OCI-LY3 (cell line): ENCODE measurements around the gene TRH.

Experiments used
- EZH2phosphoT487 ChIP-seq: fragments of 200-600 bp; shearing (Covaris generic); IDR thresholded peaks from 2 replicates; pipeline ENCODE4 v1.6.1; 2018; ENCODE audit warnings: antibody characterized with exemption, mixed run types, low read depth
- TF ChIP-seq, protein P1 (sequence below): fragments of 200-600, 300-600 bp; sonication (generic); IDR thresholded peaks from 2 replicates; pipeline ENCODE4 v1.5.1; 2014; ENCODE audit warnings: antibody characterized with exemption, low read length, low read depth

DNA sequence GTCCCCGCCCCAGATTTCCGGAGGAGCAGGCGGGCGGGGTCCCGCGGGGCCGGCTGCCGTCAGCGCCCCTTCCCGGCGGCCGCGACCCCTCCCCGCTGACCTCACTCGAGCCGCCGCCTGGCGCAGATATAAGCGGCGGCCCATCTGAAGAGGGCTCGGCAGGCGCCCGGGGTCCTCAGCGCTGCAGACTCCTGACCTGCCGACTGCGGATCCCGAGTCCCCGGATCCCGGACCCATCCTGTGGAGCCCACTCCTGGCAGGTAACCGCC, at the start of gene TRH:
- TF ChIP-seq, protein P1, sequence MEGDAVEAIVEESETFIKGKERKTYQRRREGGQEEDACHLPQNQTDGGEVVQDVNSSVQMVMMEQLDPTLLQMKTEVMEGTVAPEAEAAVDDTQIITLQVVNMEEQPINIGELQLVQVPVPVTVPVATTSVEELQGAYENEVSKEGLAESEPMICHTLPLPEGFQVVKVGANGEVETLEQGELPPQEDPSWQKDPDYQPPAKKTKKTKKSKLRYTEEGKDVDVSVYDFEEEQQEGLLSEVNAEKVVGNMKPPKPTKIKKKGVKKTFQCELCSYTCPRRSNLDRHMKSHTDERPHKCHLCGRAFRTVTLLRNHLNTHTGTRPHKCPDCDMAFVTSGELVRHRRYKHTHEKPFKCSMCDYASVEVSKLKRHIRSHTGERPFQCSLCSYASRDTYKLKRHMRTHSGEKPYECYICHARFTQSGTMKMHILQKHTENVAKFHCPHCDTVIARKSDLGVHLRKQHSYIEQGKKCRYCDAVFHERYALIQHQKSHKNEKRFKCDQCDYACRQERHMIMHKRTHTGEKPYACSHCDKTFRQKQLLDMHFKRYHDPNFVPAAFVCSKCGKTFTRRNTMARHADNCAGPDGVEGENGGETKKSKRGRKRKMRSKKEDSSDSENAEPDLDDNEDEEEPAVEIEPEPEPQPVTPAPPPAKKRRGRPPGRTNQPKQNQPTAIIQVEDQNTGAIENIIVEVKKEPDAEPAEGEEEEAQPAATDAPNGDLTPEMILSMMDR, result no peak
- no peak for TF ChIP-seq EZH2phosphoT487
